PFSK-1 (cell line): ENCODE measurements around the gene FRMD3.

Source experiments
- POLR2AphosphoS5 ChIP-seq: IDR thresholded peaks from 2 replicates; pipeline ENCODE4 v1.6.1; 2012; ENCODE audit warnings: low read depth, mild to moderate bottlenecking, control low read depth, low read length, moderate library complexity
- TAF1 ChIP-seq: IDR thresholded peaks from 2 replicates; pipeline ENCODE4 v1.6.1; 2012; ENCODE audit warnings: low read length, control low read depth, borderline replicate concordance; ENCODE audit not compliant: insufficient read depth
- TF ChIP-seq, protein P1 (sequence below), 2 experiments: IDR thresholded peaks; 2 replicates each; pipeline versions ENCODE4 v1.6.1 to v1.8.0; 2011 to 2012; ENCODE audit warnings: low read depth in 2 of 2, low read length in 2 of 2, control low read depth in 1 of 2, inconsistent platforms in 1 of 2, mild to moderate bottlenecking in 1 of 2, moderate library complexity in 1 of 2; ENCODE audit not compliant: insufficient read depth in 1 of 2

DNA sequence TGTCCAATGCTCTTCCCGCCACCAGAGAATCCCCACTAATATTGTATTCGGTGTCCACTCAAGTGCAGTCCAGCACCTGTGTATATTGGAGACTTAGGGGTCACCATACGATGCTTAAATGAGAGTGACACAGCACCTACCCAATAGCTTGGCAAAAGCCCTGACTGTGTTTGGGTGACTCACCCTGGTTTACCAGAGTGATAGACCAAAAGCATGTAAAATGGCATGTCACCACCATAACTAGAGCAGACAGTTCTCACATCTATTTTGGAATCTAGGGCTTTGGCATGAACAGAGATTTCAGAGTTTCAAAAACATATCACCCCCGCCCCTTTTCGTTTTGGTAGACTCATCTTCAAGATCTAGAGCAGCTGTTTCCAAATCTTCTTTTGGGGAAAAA lies 257.9 kb downstream of the FRMD3 start:
- TF ChIP-seq TAF1 (no peak), POLR2AphosphoS5 (no peak)
- TF ChIP-seq, protein P1, sequence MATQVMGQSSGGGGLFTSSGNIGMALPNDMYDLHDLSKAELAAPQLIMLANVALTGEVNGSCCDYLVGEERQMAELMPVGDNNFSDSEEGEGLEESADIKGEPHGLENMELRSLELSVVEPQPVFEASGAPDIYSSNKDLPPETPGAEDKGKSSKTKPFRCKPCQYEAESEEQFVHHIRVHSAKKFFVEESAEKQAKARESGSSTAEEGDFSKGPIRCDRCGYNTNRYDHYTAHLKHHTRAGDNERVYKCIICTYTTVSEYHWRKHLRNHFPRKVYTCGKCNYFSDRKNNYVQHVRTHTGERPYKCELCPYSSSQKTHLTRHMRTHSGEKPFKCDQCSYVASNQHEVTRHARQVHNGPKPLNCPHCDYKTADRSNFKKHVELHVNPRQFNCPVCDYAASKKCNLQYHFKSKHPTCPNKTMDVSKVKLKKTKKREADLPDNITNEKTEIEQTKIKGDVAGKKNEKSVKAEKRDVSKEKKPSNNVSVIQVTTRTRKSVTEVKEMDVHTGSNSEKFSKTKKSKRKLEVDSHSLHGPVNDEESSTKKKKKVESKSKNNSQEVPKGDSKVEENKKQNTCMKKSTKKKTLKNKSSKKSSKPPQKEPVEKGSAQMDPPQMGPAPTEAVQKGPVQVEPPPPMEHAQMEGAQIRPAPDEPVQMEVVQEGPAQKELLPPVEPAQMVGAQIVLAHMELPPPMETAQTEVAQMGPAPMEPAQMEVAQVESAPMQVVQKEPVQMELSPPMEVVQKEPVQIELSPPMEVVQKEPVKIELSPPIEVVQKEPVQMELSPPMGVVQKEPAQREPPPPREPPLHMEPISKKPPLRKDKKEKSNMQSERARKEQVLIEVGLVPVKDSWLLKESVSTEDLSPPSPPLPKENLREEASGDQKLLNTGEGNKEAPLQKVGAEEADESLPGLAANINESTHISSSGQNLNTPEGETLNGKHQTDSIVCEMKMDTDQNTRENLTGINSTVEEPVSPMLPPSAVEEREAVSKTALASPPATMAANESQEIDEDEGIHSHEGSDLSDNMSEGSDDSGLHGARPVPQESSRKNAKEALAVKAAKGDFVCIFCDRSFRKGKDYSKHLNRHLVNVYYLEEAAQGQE (IDR thresholded peaks at IDR 0.05; ENCODE audit: insufficient read depth in 1 of 2, low read depth in 2 of 2, low read length in 2 of 2) = no peak
